Duodenal mucosa (tissue), 2 donors: ENCODE measurements around the gene B3GNT3.

Experiments used
- H3K27ac ChIP-seq: one replicate; pipeline ENCODE4 v1.7.0; 2013; ENCODE audit warnings: low read depth, low read length
- H3K27me3 ChIP-seq, 2 donors: one replicate each; pipeline ENCODE4 v1.7.0; 2013; ENCODE audit warnings: low read length in 2 of 2, control low read depth in 1 of 2; ENCODE audit not compliant: insufficient read depth in 2 of 2, control insufficient read depth in 1 of 2
- H3K36me3 ChIP-seq, 2 donors: one replicate each; pipeline ENCODE4 v1.7.0; 2013; ENCODE audit warnings: low read length in 2 of 2, control low read depth in 1 of 2; ENCODE audit not compliant: insufficient read depth in 2 of 2, control insufficient read depth in 1 of 2
- H3K4me1 ChIP-seq, 2 donors: one replicate each; pipeline ENCODE4 v1.7.0; 2013; ENCODE audit warnings: low read length in 2 of 2, control low read depth in 1 of 2; ENCODE audit not compliant: insufficient read depth in 2 of 2, control insufficient read depth in 1 of 2
- H3K4me3 ChIP-seq, 2 donors: one replicate each; pipeline ENCODE4 v1.7.0; 2013; ENCODE audit warnings: low read length in 2 of 2, low read depth in 1 of 2
- H3K9ac ChIP-seq, 2 donors: one replicate each; pipeline ENCODE4 v1.7.0; 2013; ENCODE audit warnings: low read length in 2 of 2, low read depth in 1 of 2
- H3K9me3 ChIP-seq, 2 donors: one replicate each; pipeline ENCODE4 v1.7.0; 2013; ENCODE audit warnings: low read length in 2 of 2, control low read depth in 1 of 2; ENCODE audit not compliant: control insufficient read depth in 1 of 2

Gene B3GNT3, protein sequence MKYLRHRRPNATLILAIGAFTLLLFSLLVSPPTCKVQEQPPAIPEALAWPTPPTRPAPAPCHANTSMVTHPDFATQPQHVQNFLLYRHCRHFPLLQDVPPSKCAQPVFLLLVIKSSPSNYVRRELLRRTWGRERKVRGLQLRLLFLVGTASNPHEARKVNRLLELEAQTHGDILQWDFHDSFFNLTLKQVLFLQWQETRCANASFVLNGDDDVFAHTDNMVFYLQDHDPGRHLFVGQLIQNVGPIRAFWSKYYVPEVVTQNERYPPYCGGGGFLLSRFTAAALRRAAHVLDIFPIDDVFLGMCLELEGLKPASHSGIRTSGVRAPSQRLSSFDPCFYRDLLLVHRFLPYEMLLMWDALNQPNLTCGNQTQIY

DNA sequence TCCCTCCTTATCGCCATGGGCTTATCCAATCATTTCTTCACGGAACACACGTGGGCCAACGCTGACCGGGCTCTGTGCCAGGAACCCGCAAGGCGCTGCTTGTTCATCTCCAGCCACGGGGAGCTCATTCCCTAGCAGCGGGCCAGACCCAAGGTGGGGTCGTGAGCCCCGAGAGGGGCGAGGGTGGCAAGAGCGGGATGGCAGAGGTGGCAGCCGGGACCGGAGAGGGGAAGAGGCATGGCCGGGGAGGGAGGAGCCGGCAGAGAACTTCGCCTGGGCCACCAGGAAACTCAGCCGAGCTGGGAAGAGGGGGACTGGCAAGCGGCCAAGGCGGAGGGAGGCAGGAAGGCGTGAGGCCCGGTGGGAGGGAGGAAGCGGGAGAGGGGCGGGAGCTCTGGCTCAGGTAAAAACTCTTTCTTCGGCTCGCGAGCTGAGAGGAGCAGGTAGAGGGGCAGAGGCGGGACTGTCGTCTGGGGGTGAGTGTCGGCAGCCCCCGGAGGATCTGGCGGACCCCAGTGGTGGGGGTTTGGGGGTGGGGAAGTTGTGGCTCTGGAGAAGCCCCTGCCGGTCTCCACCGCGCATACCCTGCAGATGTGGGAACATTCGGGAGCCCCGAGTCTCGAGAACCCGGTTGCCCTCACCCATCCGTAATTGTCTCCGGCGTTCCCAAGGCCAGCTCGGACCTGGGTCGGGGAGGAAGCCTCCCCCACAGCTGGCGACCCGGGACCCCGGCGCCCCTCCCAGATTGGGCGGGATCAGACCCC is at the start of gene B3GNT3:
Gene B3GNT3 (plus strand): TSS at position 408 of the 764 bp plus-strand sequence. CDS start 12,670 bp downstream, outside the sequence.
- no peaks in the 10 kb centered on the region for H3K36me3 ChIP-seq
- peaks cover 30 to 50% of the 10 kb centered on the region in 2 donors for H3K4me1 ChIP-seq
- H3K9ac ChIP-seq, result peak within 1 kb of the TSS; percentile 85 to 92
- H3K27me3 ChIP-seq, result peaks cover 0 to 7% of the 10 kb centered on the region in 2 donors
- no peaks in the 10 kb centered on the region for H3K9me3 ChIP-seq
- peak within 1 kb of the TSS; percentile 97 for H3K27ac ChIP-seq
- H3K4me3 ChIP-seq, result peak within 1 kb of the TSS; percentile 74 to 80

DNA sequence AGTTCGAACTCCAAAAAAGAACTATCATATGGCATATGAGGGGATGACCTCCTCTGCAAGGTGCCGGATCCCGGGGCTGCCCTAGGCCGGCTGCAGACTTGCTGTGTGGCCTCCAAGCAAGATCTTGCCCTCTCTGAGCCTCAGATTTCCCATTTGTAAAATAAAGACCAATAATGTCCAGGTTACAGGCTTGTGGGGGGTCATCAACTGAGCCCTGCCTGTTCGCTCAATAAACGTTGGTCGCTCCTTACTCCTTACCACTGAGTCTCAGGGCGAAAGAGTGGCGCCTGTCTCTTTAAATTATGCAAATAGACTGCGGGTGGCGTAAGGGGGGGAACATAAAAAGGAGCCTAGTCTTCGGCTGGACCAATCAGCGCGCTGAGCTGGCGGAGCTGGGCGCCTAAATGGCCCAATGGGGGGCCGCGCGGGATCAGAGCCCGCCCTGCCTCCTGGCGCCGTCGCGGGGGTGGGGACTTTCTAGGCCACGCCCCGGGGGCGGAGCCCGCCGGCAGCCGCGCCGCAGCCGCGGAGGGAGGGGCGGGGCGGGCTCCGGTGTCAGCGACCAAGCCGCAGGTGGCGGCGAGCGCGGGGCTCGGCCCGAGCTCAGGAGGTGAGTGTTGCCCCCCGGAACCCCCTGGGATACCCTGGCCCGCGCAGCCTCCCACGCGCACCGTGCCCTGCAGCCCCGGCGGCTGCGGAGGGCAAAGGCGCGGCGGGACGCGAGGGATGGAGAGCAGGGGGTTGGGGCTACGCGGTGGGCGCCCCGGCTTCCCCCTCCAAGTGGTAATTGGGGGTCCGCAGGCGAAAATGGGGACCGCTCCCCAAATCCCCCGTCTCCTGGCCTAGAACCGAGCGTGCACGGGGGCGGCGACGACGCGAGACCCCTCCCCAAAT is 47.5 kb upstream of the B3GNT3 start:
- H3K4me1 ChIP-seq, result peaks cover 0 to 19% of the 10 kb centered on the region in 2 donors
- peak overlapping the region; percentile 52 to 62 for H3K4me3 ChIP-seq
- no peaks in the 10 kb centered on the region for H3K27me3 ChIP-seq
- no peaks in the 10 kb centered on the region for H3K36me3 ChIP-seq
- no peaks in the 10 kb centered on the region for H3K9me3 ChIP-seq
- H3K27ac ChIP-seq, result no peak overlapping the region
- H3K9ac ChIP-seq, result peak overlapping the region; percentile 25

DNA sequence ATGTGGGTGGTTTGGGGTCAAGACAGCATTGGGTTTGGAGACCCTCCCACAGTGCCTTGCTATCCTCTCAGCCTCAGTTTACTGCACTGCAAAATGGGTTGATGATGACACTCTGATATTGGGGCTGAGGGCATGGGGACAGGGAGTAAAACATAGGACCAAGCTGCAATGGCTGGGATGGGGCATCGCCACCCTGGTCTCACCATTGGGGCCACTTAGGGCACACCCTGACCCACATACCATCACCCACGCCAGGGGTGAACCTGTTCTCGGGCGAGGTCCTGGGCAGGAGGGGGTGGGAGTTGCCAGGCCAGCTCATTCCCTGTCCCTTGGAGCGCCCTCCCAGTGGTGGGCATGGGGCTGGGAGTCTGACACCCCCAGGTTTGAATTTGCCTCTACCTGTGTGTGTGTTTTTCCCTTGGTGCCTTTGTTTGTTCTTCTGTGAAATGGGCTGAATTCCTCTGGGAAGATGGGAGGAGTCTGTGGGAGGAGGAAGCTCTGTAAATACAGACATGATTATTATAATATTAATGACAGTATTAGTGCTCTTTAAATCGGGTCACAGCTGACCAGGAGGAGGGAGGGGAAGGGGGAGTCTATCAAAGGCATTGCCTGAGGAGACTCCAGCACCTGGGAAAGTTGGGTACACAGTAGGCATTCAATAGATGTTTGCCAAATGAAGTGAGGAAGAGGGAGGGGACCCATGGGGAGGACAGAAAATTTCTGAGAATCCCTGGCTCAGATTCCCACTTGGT is 45.9 kb upstream of the B3GNT3 start:
- Histone ChIP-seq H3K9me3 (no peaks in the 10 kb centered on the region), H3K27ac (no peak overlapping the region)

DNA sequence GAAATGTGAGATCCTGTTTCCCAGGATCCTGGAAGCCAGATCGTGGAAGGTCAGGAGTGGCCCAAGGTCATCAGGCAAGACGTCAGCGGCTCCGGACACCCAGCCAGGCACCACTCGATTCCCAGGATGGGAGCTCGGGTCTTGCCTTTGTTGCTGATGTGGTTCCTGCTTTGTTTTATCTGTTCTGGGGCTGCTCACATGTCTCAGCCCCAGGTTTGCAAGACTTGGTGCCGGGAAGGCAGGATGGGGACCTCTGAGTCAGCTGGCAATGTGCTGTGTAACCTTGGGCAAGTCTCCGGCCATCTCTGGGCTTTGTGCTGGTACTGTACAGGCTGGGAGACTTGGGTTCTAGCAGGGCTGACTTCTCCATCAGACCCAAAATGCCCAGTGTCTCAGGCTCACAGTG is 45.0 kb upstream of the B3GNT3 start:
- Histone ChIP-seq H3K4me1 (peaks cover 0 to 19% of the 10 kb centered on the region in 2 donors), H3K27me3 (no peaks in the 10 kb centered on the region), H3K9me3 (no peaks in the 10 kb centered on the region), H3K4me3 (no peak overlapping the region), H3K27ac (no peak overlapping the region), H3K36me3 (no peaks in the 10 kb centered on the region), H3K9ac (no peak overlapping the region)

More for the DNA sequence above, 45.9 kb upstream of the B3GNT3 start:
- H3K27me3 ChIP-seq, result no peaks in the 10 kb centered on the region
- H3K9ac ChIP-seq, result no peak overlapping the region
- H3K4me3 ChIP-seq, result no peak overlapping the region
- peaks cover 0 to 19% of the 10 kb centered on the region in 2 donors for H3K4me1 ChIP-seq
- H3K36me3 ChIP-seq, result no peaks in the 10 kb centered on the region

DNA sequence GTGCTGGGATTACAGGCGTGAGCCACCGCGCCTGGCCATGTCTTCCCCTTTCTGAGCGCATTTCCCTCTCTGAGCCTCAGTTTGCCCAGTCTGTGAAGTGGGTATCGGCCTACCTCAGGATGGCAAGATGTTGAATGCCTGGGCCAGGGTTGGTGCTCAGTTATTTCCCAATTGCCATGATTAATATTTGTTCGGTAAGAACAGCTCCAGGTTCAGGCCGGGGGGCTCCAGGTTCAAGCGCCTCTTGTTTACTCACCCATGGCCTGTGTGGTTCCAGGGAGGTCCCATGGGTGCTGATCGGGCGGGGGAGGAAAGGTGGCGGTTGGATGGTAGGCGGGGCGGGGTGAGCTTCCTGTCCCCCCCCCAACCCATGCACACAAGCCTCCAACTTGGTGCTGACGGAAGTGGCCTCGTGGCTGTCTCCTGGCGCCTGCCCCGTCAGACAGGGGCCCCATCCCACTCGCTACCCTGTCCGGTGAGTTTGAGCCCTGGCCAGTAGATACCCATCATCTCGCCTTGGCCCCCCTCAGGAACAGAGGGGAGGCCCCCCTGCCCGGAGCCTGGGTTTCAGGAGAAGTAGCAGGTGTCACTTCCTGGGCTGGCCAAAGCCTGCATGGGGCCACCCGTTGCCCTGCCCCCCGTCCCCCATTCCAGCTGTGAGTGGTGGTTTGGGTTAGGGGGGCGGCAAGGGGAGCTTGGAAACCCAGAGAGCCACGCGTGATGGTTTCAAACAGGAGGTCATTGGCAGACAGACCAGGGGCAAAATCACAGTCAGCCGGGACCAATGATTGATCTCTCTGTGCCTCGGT is 43.6 kb upstream of the B3GNT3 start, which contains the start of gene FCHO1:
Gene FCHO1 (plus strand): TSS at position 375 of the 809 bp plus-strand sequence. CDS start 3,688 bp downstream, outside the sequence.
- peaks cover 6 to 23% of the 10 kb centered on the region in 2 donors for H3K4me1 ChIP-seq
- H3K4me3 ChIP-seq, result peak within 1 kb of the TSS; percentile 46 to 51
- peak within 1 kb of the TSS; percentile 13 for H3K27ac ChIP-seq
- no peaks in the 10 kb centered on the region for H3K36me3 ChIP-seq
- no peaks in the 10 kb centered on the region for H3K27me3 ChIP-seq
- no peaks in the 10 kb centered on the region for H3K9me3 ChIP-seq
- H3K9ac ChIP-seq, result peak within 1 kb of the TSS in 1 of 2 donors; percentile 29

DNA sequence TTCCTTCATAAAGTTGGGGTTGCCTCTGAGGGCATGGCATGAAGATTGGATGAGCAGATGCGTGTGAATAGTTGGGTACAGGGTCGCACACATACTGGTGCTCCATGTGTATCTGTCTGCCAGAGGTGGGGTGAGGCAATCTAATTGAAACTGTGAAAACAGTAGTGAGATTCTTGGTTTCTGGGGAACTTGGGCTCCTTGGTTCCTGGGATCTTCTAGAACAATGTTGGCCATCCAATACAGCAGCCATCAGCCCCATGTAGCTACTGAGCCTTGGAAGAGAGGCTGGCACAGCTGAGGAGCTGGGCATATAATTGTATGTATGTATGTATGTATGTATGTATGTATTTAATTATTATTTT is 43.0 kb upstream of the B3GNT3 start:
- Histone ChIP-seq H3K27ac (peak overlapping the region; percentile 13), H3K9ac (peak overlapping the region in 1 of 2 donors; percentile 29), H3K4me1 (peaks cover 6 to 23% of the 10 kb centered on the region in 2 donors), H3K4me3 (peak overlapping the region; percentile 46 to 51), H3K36me3 (no peaks in the 10 kb centered on the region), H3K9me3 (no peaks in the 10 kb centered on the region), H3K27me3 (no peaks in the 10 kb centered on the region)

DNA sequence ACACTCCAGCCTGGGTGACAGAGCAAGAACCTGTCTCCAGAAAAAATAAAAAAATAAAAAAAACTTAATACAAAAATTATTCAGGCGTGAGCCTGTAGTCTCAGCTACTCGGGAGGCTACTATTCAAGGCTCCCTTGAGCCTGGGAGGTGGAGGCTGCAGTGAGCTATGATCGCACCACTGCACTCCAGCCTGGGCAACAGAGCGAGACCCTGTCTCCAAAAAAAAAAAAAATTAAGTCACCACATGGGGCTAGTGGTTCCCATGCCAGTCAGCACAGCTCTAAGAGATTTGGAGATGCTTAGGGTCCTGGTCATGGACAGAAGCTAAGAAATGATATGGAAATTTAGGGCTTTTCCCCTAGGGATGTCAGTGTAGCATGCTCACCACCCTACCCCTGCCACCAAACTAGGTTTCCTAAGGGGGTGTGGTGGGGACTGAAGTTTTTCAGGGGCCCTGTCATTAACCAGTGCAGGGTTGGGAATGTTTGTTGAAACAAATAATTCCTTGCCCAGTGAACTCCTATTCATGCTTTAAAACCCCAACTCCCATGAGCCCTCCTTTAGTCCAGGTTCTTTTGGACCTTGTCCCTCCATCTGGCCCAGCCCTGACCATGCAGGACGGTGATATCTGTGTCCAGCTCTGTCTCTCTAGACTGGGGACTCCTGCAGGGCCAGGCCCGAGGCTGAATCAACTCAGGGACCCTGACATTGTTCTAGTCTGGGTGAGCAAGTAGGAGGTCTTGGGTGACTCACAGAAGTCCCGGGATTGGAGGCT is 41.9 kb upstream of the B3GNT3 start:
- Histone ChIP-seq H3K27ac (no peak overlapping the region), H3K4me3 (no peak overlapping the region), H3K27me3 (no peaks in the 10 kb centered on the region), H3K36me3 (no peaks in the 10 kb centered on the region), H3K9ac (no peak overlapping the region), H3K9me3 (no peaks in the 10 kb centered on the region), H3K4me1 (peaks cover 10 to 23% of the 10 kb centered on the region in 2 donors)

GRCh38 chr19:17753976-17754375 is 41.0 kb upstream of the B3GNT3 start:
- Histone ChIP-seq H3K9me3 (no peaks in the 10 kb centered on the region), H3K36me3 (no peaks in the 10 kb centered on the region), H3K4me1 (peaks cover 10 to 18% of the 10 kb centered on the region in 2 donors), H3K27me3 (no peaks in the 10 kb centered on the region), H3K27ac (no peak overlapping the region), H3K9ac (no peak overlapping the region), H3K4me3 (no peak overlapping the region)
